A549 (cell line): ENCODE measurements around the gene INPP5A. TPM values are rescaled to one million over a fixed set of nuclear protein-coding genes. Genes with fewer than 3 reads are reported as not detected.

Experiments used
- ATAC-seq, 2 experiments: fragments of 200-7000 bp in 1 of 2; fragments of >200 bp in 1 of 2; cut with Nextera tagmentation in 1 of 2; cut with Tn5 transposase in 1 of 2; 3 replicates each; pipeline versions ENCODE4 v1.8.0 to v1.9.1; 2018 to 2020; ENCODE audit warnings: mild to moderate bottlenecking in 1 of 2, moderate library complexity in 1 of 2
- CTCF ChIA-PET: fragments of 300-600 bp; sonication (Branson Sonifier 250); formaldehyde crosslinking; extraction: SDS; loops from one replicate; lab custom pipeline; 2021; ENCODE audit warnings: antibody characterized with exemption, inconsistent platforms; lab: Yijun Ruan, JAX
- POLR2A ChIA-PET: fragments of 350-600 bp; formaldehyde crosslinking; extraction: SDS; loops from one replicate; lab custom pipeline; 2021; ENCODE audit warnings: antibody characterized with exemption, inconsistent platforms; lab: Yijun Ruan, JAX
- DNase-seq, 2 experiments: peaks; one replicate each; pipeline versions ENCODE4 v3.0.0 to v3.0.0-alpha.2; 2011 to 2016; ENCODE audit warnings: low read depth in 1 of 2, low spot score in 1 of 2
- FAIRE-seq: peaks from 2 replicates; lab custom pipeline; 2011; peaks lifted over from hg19 to GRCh38; lab: Jason Lieb, UNC
- H3K27ac ChIP-seq, 2 experiments: fragments of >200 bp; sonication (Bioruptor Twin); formaldehyde crosslinking; 3 replicates each; pipeline ENCODE4 v1.5.1; 2016 to 2017
- H3K4me1 ChIP-seq: fragments of >200 bp; sonication (Bioruptor Twin); formaldehyde crosslinking; 3 replicates; pipeline ENCODE4 v1.6.1; 2016
- H3K4me2 ChIP-seq: fragments of >200 bp; sonication (Bioruptor Twin); formaldehyde crosslinking; 3 replicates; pipeline ENCODE4 v1.6.1; 2016
- H3K4me3 ChIP-seq: fragments of >200 bp; sonication (Bioruptor Twin); formaldehyde crosslinking; 3 replicates; pipeline ENCODE4 v1.5.1; 2016
- H3K9me3 ChIP-seq: fragments of >200 bp; sonication (Bioruptor Twin); formaldehyde crosslinking; 3 replicates; pipeline ENCODE4 v1.6.1; 2016
- CBX8 ChIP-seq: fragments of 200-600 bp; sonication (generic); IDR thresholded peaks from 2 replicates; pipeline ENCODE4 v1.6.1; 2016
- EHF ChIP-seq: fragments of 250-450 bp; sonication (Bioruptor Pico); IDR thresholded peaks from 2 replicates; pipeline ENCODE4 v1.5.0; 2020; ENCODE audit warnings: mild to moderate bottlenecking
- ELK1 ChIP-seq: fragments of 150-350 bp; IDR thresholded peaks from 2 replicates; pipeline ENCODE4 v1.6.1; 2014; ENCODE audit warnings: low read depth, mild to moderate bottlenecking, low read length
- EP300 ChIP-seq, 2 experiments: fragments of >200 bp; sonication (Bioruptor Twin); formaldehyde crosslinking; IDR thresholded peaks; 2 replicates in 1 of 2; 3 replicates in 1 of 2; pipeline ENCODE4 v1.6.1; 2016 to 2017
- HDAC2 ChIP-seq: fragments of 200-600 bp; sonication (generic); IDR thresholded peaks from 2 replicates; pipeline ENCODE4 v1.6.1; 2016
- HEYL ChIP-seq: fragments of 250-450 bp; sonication (Bioruptor Pico); IDR thresholded peaks from 2 replicates; pipeline ENCODE4 v1.8.0; 2021; ENCODE audit warnings: mild to moderate bottlenecking, moderate library complexity
- HOXA7 ChIP-seq: fragments of 250-450 bp; sonication (Bioruptor Pico); IDR thresholded peaks from 2 replicates; pipeline ENCODE4 v1.5.0; 2020; ENCODE audit warnings: mild to moderate bottlenecking, moderate library complexity
- JUNB ChIP-seq: fragments of >200 bp; sonication (Bioruptor Twin); formaldehyde crosslinking; IDR thresholded peaks from 2 replicates; pipeline ENCODE4 v1.6.1; 2016
- KDM5A ChIP-seq: fragments of 200-600 bp; sonication (generic); IDR thresholded peaks from 2 replicates; pipeline ENCODE4 v1.6.1; 2016; ENCODE audit warnings: antibody characterized with exemption, mild to moderate bottlenecking
- MAFK ChIP-seq: fragments of 450-650 bp; IDR thresholded peaks from 2 replicates; pipeline ENCODE4 v1.6.1; 2014; ENCODE audit not compliant: partially characterized antibody
- MYC ChIP-seq: IDR thresholded peaks from 2 replicates; pipeline ENCODE4 v1.6.1; 2012; ENCODE audit warnings: mild to moderate bottlenecking, inconsistent platforms, low read length, improper control_type of control experiment, borderline replicate concordance
- NPAS2 ChIP-seq: fragments of 250-450 bp; sonication (Bioruptor Pico); IDR thresholded peaks from 2 replicates; pipeline ENCODE4 v1.8.0; 2022; ENCODE audit warnings: mild to moderate bottlenecking, moderate library complexity, borderline replicate concordance
- NR3C1 ChIP-seq: fragments of >200 bp; sonication (Bioruptor Twin); formaldehyde crosslinking; IDR thresholded peaks from 3 replicates; pipeline ENCODE4 v1.6.1; 2017
- PHF8 ChIP-seq: fragments of 200-600 bp; sonication (generic); IDR thresholded peaks from 2 replicates; pipeline ENCODE4 v1.6.1; 2016; ENCODE audit warnings: low read depth, mild to moderate bottlenecking, antibody characterized with exemption, moderate library complexity, borderline replicate concordance
- POLR2AphosphoS2 ChIP-seq: conservative IDR thresholded peaks from 2 replicates; pipeline ENCODE4 v1.6.1; 2012; ENCODE audit warnings: low read length, improper control_type of control experiment, inconsistent platforms
- REST ChIP-seq: fragments of 200-600 bp; sonication (generic); IDR thresholded peaks from 2 replicates; pipeline ENCODE4 v1.6.1; 2016; ENCODE audit warnings: antibody characterized with exemption, mild to moderate bottlenecking, moderate library complexity
- RFX5 ChIP-seq: fragments of 450-650 bp; IDR thresholded peaks from 2 replicates; pipeline ENCODE4 v1.7.1; 2014; ENCODE audit warnings: antibody characterized with exemption, mild to moderate bottlenecking, moderate library complexity
- ZNF302 ChIP-seq: fragments of 250-450 bp; sonication (Bioruptor Pico); IDR thresholded peaks from 2 replicates; pipeline ENCODE4 v1.9.0; 2021; ENCODE audit warnings: inconsistent platforms, mild to moderate bottlenecking, moderate library complexity
- ZSCAN20 ChIP-seq: fragments of 250-450 bp; sonication (Bioruptor Pico); IDR thresholded peaks from 2 replicates; pipeline ENCODE4 v1.8.0; 2022; ENCODE audit warnings: mild to moderate bottlenecking, moderate library complexity
- WGBS: methylation state at CpG from one replicate; pipeline ENCODE4 v1.1.6; 2017; ENCODE audit errors: missing lambda C conversion rate; 5-methylcytosine and 5-hydroxymethylcytosine counted together
- polyA plus RNA-seq, 4 experiments: library from polyadenylated mRNA; depleted of rRNA in 3 of 4; stranded (reverse); fragments of >200 nt; fragmentation: RNase III in 1 of 4; extraction: RNeasy Plus Mini Kit Qiagen cat#74134 plus additional on column Dnase treatment in 1 of 4; gene quantifications; 2 replicates in 3 of 4; 3 replicates in 1 of 4; pipeline ENCODE4 v1.2.3, GENCODE V29; 2011 to 2017

INPP5A gene
- polyA plus RNA-seq, 2 of the 4 experiments (the other 2 are of a cell fraction), result 13.7 to 15.1 TPM

- 0 out of 3 replicates have a peak, but pooled peaks cover 8% of the 10 kb centered on the region for H3K9me3 ChIP-seq
- WGBS, result 87% methylated on average over 23 of the region's 27 CpGs
- no peak for FAIRE-seq
- POLR2A ChIA-PET, result no interaction called here
- H3K4me2 ChIP-seq, result no peak overlapping the region
- no peaks in the 10 kb centered on the region for H3K4me1 ChIP-seq
- H3K4me3 ChIP-seq, result no peak overlapping the region
- no peak for DNase-seq
- ATAC-seq, result no peak
- no peak overlapping the region for H3K27ac ChIP-seq
- no peak for TF ChIP-seq NR3C1
- TF ChIP-seq PHF8, result no peak
- TF ChIP-seq ZSCAN20, result no peak
- no peak for TF ChIP-seq MYC
- no peak for TF ChIP-seq ELK1
- TF ChIP-seq HEYL (CRISPR knock-in tag), result no peak
- no peak for TF ChIP-seq CBX8
- CTCF ChIA-PET, result interaction anchor here (0.7 kb wide), 1 partner anchor 62 kb away, joined by 3 read pairs; no protein-coding TSS in a partner anchor
Measured at GRCh38 chr10:132716691-132717490, 179.3 kb downstream of the INPP5A start.

- H3K27ac ChIP-seq, result no peak overlapping the region
- ChIA-PET POLR2A (no interaction called here), CTCF (interaction anchor here (3.0 kb wide), 1 partner anchor 67 kb away, joined by 8 read pairs; no protein-coding TSS in a partner anchor)
- 63% methylated on average over 6 of the region's 6 CpGs for WGBS
- FAIRE-seq (no peak), ATAC-seq (no peak), DNase-seq (no peak)
- no peaks in the 10 kb centered on the region for H3K4me1 ChIP-seq
- no peak overlapping the region for H3K4me3 ChIP-seq
- TF ChIP-seq EP300 (IDR thresholded peaks at IDR 0.05) (no peak), HOXA7 (CRISPR knock-in tag) (no peak), MAFK (no peak), NPAS2 (no peak), EHF (CRISPR knock-in tag) (no peak), ZNF302 (CRISPR knock-in tag) (no peak), POLR2AphosphoS2 (no peak), RFX5 (no peak), REST (no peak), MYC (no peak), HEYL (CRISPR knock-in tag) (no peak), KDM5A (no peak), HDAC2 (no peak), JUNB (no peak)
- no peak overlapping the region for H3K4me2 ChIP-seq
- 0 out of 3 replicates have a peak, but pooled peaks cover 8% of the 10 kb centered on the region for H3K9me3 ChIP-seq
Measured at GRCh38 chr10:132721725-132722124, 184.1 kb downstream of the INPP5A start.
